ENCODE data around the gene PCDH17.

DNA sequence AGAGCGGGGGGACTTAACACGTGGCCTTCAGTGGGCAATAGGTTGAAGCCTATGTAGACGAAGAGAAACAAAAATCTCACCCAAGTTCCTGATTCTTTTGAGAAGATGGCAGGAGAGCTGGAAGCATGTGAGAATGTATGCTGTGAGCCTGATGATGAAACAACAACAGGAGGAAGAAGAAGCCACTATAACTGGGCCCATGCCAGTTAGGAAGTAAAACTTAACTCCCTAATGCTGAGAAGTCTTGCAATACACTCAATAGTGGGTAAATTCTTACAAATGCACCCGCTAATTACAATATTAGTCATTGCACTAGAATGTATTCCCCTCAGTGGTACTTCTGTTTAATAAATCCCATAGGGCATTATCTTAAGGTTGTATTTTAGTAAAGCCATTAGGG lies 9.1 kb downstream of the PCDH17 start:
- TF ChIP-seq, protein P1, sequence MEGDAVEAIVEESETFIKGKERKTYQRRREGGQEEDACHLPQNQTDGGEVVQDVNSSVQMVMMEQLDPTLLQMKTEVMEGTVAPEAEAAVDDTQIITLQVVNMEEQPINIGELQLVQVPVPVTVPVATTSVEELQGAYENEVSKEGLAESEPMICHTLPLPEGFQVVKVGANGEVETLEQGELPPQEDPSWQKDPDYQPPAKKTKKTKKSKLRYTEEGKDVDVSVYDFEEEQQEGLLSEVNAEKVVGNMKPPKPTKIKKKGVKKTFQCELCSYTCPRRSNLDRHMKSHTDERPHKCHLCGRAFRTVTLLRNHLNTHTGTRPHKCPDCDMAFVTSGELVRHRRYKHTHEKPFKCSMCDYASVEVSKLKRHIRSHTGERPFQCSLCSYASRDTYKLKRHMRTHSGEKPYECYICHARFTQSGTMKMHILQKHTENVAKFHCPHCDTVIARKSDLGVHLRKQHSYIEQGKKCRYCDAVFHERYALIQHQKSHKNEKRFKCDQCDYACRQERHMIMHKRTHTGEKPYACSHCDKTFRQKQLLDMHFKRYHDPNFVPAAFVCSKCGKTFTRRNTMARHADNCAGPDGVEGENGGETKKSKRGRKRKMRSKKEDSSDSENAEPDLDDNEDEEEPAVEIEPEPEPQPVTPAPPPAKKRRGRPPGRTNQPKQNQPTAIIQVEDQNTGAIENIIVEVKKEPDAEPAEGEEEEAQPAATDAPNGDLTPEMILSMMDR (IDR thresholded peaks at IDR 0.05), result no peak
- TF ChIP-seq POLR2A (IDR thresholded peaks at IDR 0.05), result no peak
